Hair follicle dermal papilla cell (primary cell): ENCODE measurements around the gene PRKCI. TPM values are rescaled to one million over a fixed set of nuclear protein-coding genes. Genes with fewer than 3 reads are reported as not detected.

Experiments
- small RNA-seq: library from RNA; depleted of rRNA; stranded (forward); fragments of <200 nt; gene quantifications from one replicate; pipeline ENCODE3, GENCODE V24; 2012
- total RNA-seq: library from RNA; depleted of rRNA; stranded (reverse); fragments of >200 nt; gene quantifications from 2 replicates; pipeline ENCODE4 v1.2.3, GENCODE V29; 2012

PRKCI gene
- total RNA-seq, result 49.1 and 55.3 TPM in 2 replicates

DNA sequence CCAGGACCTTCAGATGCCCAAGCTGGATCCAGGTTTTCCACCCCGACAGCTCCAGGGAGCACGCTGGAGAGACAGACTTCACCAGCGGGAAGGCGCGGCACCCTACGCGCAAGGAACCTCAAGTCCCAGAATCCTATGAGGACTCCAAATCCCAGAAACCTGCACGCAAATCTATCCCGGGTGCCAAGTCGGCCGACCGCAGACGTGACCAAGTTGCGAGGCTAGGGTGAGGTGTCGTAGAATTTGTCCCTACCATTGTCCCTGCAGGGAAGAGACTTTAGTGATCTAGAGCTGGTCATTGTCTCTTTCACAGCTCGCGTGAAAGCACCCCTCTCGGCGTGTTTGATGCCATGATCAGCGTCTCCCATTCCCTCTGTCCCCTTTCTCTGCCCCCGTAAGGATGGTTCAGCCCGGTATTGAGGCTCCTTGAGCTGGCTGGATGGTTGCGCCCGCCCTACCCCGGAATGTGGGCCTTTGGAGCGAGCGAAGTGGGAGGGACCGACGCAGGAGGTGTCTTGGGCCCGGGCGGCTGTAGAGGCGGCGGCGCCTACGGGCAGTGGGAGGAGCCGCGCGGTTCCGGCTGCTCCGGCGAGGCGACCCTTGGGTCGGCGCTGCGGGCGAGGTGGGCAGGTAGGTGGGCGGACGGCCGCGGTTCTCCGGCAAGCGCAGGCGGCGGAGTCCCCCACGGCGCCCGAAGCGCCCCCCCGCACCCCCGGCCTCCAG is at the start of gene PRKCI:
PRKCI (plus strand) TSS at position 501 of the 723 bp plus-strand sequence. CDS start 246 bp downstream, outside the sequence.

DNA sequence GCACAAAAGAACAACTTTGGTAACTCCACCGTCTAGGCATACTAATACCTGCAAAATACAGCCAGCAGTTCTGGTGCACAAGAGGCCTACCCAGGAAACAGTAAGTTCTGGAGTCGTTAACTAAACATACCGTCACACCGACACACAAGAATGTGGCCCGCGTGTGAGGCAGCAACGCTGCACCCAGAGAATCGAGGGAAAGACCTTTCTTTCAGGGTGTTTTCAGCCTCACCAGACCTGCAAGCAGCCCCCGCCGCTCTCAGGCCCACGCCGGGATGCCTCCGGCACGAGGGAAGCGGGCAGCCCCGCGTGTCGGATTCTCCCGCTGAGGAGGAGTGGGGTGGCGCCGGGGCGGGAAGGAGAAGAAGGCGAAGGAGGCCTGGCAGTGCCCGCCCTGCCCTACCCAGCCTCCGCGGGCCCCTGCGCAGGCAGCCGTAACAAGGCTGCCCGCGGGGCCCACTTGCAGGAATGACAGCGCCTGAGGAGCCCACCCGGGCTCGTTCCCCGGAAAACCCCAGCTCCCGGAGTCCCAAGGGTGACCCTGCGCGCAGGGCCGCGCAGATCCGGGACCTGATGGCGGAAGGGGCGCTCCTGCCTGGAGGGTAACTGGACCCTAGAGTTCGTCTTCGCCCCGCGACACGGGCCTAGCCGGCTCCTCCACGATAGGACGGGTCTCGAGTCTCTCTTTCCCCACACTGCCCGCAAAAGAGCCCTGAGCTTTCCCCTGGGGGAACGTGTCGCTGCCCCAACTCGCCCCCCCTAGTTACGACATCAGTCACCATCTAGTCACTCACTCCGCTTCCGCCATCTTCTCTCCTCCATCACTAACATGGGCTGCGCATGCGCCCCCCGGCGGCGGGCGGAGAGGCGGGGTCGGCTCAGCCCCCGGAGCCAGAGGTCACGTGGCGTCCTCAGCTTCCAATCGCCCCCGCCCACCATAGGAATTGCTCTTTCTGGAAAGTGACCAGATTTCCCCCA is 41.0 kb upstream of the PRKCI start, which contains the start of gene PHC3:
PHC3 (minus strand) TSS at position 826 of the 978 bp plus-strand sequence; CDS start at position 808, 18 bp downstream.

Small RNA genes lying within 50 kb of the gene (small RNA-seq; reads per million reads assigned to genes)
- gene RF00019, result not detected

Other genes with a start within 250 kb of the PRKCI start
- gene GPR160, start 184.4 kb upstream of the PRKCI start, total RNA-seq, result 0.32 and 0.36 TPM in 2 replicates
- gene PHC3, start 40.7 kb upstream of the PRKCI start, total RNA-seq, result 38.3 and 48.4 TPM in 2 replicates
- gene SKIL, start 135.3 kb downstream of the PRKCI start, total RNA-seq, result 49.4 and 57.4 TPM in 2 replicates
- gene CLDN11, start 196.4 kb downstream of the PRKCI start, total RNA-seq, result 290 and 368 TPM in 2 replicates